Spleen (tissue), 11 donors: ENCODE measurements around the gene HOXC10. TPM values are rescaled to one million over a fixed set of nuclear protein-coding genes. Genes with fewer than 3 reads are reported as not detected.

Source experiments
- DNase-seq: peaks from one replicate; pipeline ENCODE4 v3.0.0-alpha.2; 2020
- H3K27ac ChIP-seq, 8 donors: fragments of 200-600 bp; sonication (generic) in 7 of 8; 1 replicate in 4 of 8; 2 replicates in 4 of 8; pipeline versions ENCODE4 v1.5.0 to v1.8.0; 2016 to 2021; ENCODE audit warnings: inconsistent platforms in 4 of 8, mild to moderate bottlenecking in 4 of 8, moderate library complexity in 1 of 8
- H3K27me3 ChIP-seq, 7 donors: fragments of 200-600 bp; sonication (generic) in 6 of 7; replicated peaks in 1 of 7; 1 replicate in 4 of 7; 2 replicates in 3 of 7; pipeline versions ENCODE4 v1.5.0 to v1.8.0; 2016 to 2021; ENCODE audit warnings: inconsistent platforms in 3 of 7, mild to moderate bottlenecking in 1 of 7
- H3K36me3 ChIP-seq, 6 donors: fragments of 200-600 bp; sonication (generic) in 5 of 6; 1 replicate in 4 of 6; 2 replicates in 2 of 6; pipeline versions ENCODE4 v1.5.0 to v1.8.0; 2016 to 2021; ENCODE audit warnings: inconsistent platforms in 2 of 6
- H3K4me1 ChIP-seq, 6 donors: fragments of 200-600 bp; sonication (generic) in 5 of 6; 1 replicate in 3 of 6; 2 replicates in 3 of 6; pipeline versions ENCODE4 v1.5.0 to v1.8.0; 2016 to 2021; ENCODE audit warnings: inconsistent platforms in 3 of 6
- H3K4me3 ChIP-seq, 8 donors: fragments of 200-600 bp; sonication (generic) in 7 of 8; 1 replicate in 4 of 8; 2 replicates in 4 of 8; pipeline versions ENCODE4 v1.5.0 to v1.8.0; 2016 to 2021; ENCODE audit warnings: inconsistent platforms in 4 of 8, mild to moderate bottlenecking in 4 of 8, moderate library complexity in 2 of 8
- H3K9me3 ChIP-seq, 8 donors: fragments of 200-600 bp; sonication (generic) in 7 of 8; 1 replicate in 4 of 8; 2 replicates in 4 of 8; pipeline versions ENCODE4 v1.5.0 to v1.8.0; 2016 to 2021; ENCODE audit warnings: inconsistent platforms in 4 of 8
- CTCF ChIP-seq, 11 experiments: fragments of 200-600 bp in 7 of 11; fragments of 450-650 bp in 4 of 11; sonication (generic) in 4 of 11; IDR thresholded peaks in 8 of 11; conservative IDR thresholded peaks in 3 of 11; 1 replicate in 7 of 11; 2 replicates in 4 of 11; pipeline versions ENCODE4 v1.4.0 to v1.8.0; 2016 to 2021; ENCODE audit warnings: antibody characterized with exemption in 11 of 11, inconsistent platforms in 4 of 11, mild to moderate bottlenecking in 1 of 11
- POLR2A ChIP-seq, 3 donors: fragments of 450-650 bp; IDR thresholded peaks; one replicate each; pipeline ENCODE4 v1.5.1; 2017; ENCODE audit warnings: antibody characterized with exemption in 3 of 3, mild to moderate bottlenecking in 1 of 3
- POLR2AphosphoS5 ChIP-seq, 3 donors: sonication (generic); formaldehyde crosslinking; IDR thresholded peaks; one replicate each; pipeline ENCODE4 v1.5.1; 2017; ENCODE audit warnings: antibody characterized with exemption in 3 of 3
- WGBS, 5 donors: extraction: QIAGEN DNeasy Blood & Tissue Kit in 3 of 5; methylation state at CpG; one replicate each; pipeline versions ENCODE4 v1.1.5 to v1.1.7; 2013 to 2018; 5-methylcytosine and 5-hydroxymethylcytosine counted together
- intact Hi-C: fragments of 100-400 bp; cut with DNase I; formaldehyde crosslinking; loops from one replicate; pipeline ENCODE4 v1.15.0; 2023; ENCODE audit warnings: low total_unique reads
- polyA plus RNA-seq, 3 donors: library from polyadenylated mRNA; stranded (reverse); fragments of 200-250 nt; gene quantifications; one replicate each; pipeline ENCODE4 v1.2.1, GENCODE V29; 2013
- total RNA-seq, 7 donors: library from RNA; depleted of rRNA in 3 of 7; stranded (reverse); fragments of >200 nt in 3 of 7; fragmentation: NEBNext Ultra II Directional in 4 of 7; extraction: Animal tissue kit (Norgen Biotek cat#: 25700) in 4 of 7; gene quantifications; one replicate each; pipeline versions ENCODE4 v1.1.0 to v1.2.1, GENCODE V29; 2016 to 2021
- donor health status: healthy with polysubstance abuse.
- donor health status: DM: no; HTN: no; CAD: no; lungs with moderate emphysema.
- donor health status: DM: no; HTN: no; CAD: no.
- donor health status: Bipolar disorder and iron deficiency.
- donor health status: healthy.
- donor health status: DM: no; HTN: no; CAD: no.
- donor health status: DM: yes; HTN: yes; CAD: no.

HOXC10 gene
- total and polyA plus RNA-seq, 10 donors: not detected

- TF ChIP-seq CTCF (IDR thresholded peaks at IDR 0.05 in 8 of 11, conservative IDR thresholded peaks at IDR 0.05 in 3 of 11) (no peak), POLR2A (IDR thresholded peaks at IDR 0.05) (no peak), POLR2AphosphoS5 (IDR thresholded peaks at IDR 0.05) (no peak)
- Histone ChIP-seq H3K36me3 (no peaks in the 10 kb centered on the region), H3K4me1 (peaks cover 7 to 41% (median 30%) of the 10 kb centered on the region in 6 donors), H3K27me3 (peaks cover 4 to 100% (median 78%) of the 10 kb centered on the region in 7 donors), H3K27ac (no peak overlapping the region), H3K4me3 (no peak overlapping the region), H3K9me3 (no peaks in the 10 kb centered on the region)
- DNase-seq: no peak
- intact Hi-C loops: no loop called here
- WGBS, 5 donors: 25 to 51% (median 33%) methylated on average over 13 to 16 of the region's 16 CpGs
Observed at GRCh38 chr12:54021432-54022013, 36.6 kb downstream of the HOXC10 start.

GRCh38 chr12:54022960-54023884, 38.3 kb downstream of the HOXC10 start:
- intact Hi-C loops: no loop called here
- H3K27ac ChIP-seq: no peak overlapping the region
- H3K27me3 ChIP-seq: peaks cover 9 to 100% (median 78%) of the 10 kb centered on the region in 7 donors
- TF ChIP-seq CTCF (IDR thresholded peaks at IDR 0.05 in 8 of 11, conservative IDR thresholded peaks at IDR 0.05 in 3 of 11): no peak
- no peak for TF ChIP-seq POLR2AphosphoS5 (IDR thresholded peaks at IDR 0.05)
- no peak for TF ChIP-seq POLR2A (IDR thresholded peaks at IDR 0.05)
- H3K36me3 ChIP-seq: no peaks in the 10 kb centered on the region
- H3K9me3 ChIP-seq: no peaks in the 10 kb centered on the region
- H3K4me1 ChIP-seq: peaks cover 0 to 27% (median 14%) of the 10 kb centered on the region in 6 donors
- WGBS, 5 donors: 30 to 45% (median 37%) methylated on average over 8 of the region's 8 CpGs
- H3K4me3 ChIP-seq: no peak overlapping the region
- peak; percentile 15 for DNase-seq

GRCh38 chr12:54024127-54024526, 39.2 kb downstream of the HOXC10 start:
- Histone ChIP-seq H3K27ac (no peak overlapping the region), H3K9me3 (no peaks in the 10 kb centered on the region), H3K27me3 (peaks cover 16 to 100% (median 80%) of the 10 kb centered on the region in 7 donors), H3K4me1 (peaks cover 0 to 29% (median 10%) of the 10 kb centered on the region in 6 donors), H3K4me3 (no peak overlapping the region), H3K36me3 (no peaks in the 10 kb centered on the region)
- intact Hi-C loops: no loop called here
- DNase-seq: peak; percentile 51
- TF ChIP-seq CTCF (IDR thresholded peaks at IDR 0.05 in 8 of 11, conservative IDR thresholded peaks at IDR 0.05 in 3 of 11) (no peak), POLR2AphosphoS5 (IDR thresholded peaks at IDR 0.05) (no peak), POLR2A (IDR thresholded peaks at IDR 0.05) (no peak)
- WGBS, 5 donors: 24 to 59% (median 40%) methylated on average over 14 to 17 of the region's 17 CpGs
